Central memory CD4-positive, alpha-beta T cell (primary cell): Measurements from ENCODE around the gene BRI3.
"Not testable (repeated sequence)": the region's sequence is repeated elsewhere in the genome, so short reads cannot be mapped to it uniquely, and the experiment has no call there.

Experiments
- DNase-seq: peaks from one replicate; pipeline ENCODE4 v3.0.0; 2022

BRI3 gene

GRCh38 chr7:98315318-98315993, 34.0 kb downstream of the BRI3 start:
- no peak for DNase-seq

- DNase-seq, result not testable (repeated sequence)
These were observed 34.6 kb downstream of the BRI3 start for GRCh38 chr7:98315994-98316527.

- DNase-seq, result no peak
These were observed 36.0 kb downstream of the BRI3 start for GRCh38 chr7:98317366-98318040.

DNA sequence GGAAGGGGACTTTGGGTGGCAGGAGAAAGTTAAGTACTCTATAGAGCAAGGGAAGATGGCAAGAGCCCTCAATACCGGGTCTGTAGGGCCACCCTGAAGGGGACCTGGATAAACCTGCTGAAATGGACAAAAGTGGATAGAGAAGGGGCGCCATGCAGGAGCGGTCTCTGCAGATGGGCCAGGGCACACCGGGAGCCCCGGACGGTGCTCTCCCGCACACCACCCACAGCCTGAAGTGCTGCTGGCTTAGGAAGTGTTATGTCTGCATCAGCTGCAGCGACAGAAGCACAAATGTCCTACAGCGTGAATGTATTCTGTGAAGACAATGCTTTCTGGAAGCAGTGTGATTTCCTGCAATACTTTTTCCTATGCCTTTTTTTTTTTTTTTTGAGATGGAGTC, 37.7 kb downstream of the BRI3 start:
- no peak for DNase-seq

DNA sequence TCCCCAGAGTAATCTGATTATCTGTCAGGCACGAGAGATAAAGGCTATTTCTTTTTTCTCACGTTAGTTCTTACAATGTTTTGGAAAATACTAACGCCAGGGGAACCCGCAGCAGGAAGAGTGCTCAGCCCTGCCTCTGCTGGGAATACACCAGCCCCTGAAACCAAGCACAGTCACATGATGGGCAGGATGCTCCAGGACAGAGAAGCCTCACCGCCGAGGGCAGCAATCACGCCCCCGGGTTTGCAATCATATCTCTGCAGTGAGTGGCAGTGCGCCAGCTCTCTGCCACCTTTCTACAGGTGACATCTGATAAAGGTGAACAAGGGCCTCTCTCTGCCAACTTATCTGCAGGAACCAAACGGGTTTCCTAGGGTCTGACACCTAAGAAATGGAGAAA, 39.8 kb downstream of the BRI3 start:
- no peak for DNase-seq

DNA sequence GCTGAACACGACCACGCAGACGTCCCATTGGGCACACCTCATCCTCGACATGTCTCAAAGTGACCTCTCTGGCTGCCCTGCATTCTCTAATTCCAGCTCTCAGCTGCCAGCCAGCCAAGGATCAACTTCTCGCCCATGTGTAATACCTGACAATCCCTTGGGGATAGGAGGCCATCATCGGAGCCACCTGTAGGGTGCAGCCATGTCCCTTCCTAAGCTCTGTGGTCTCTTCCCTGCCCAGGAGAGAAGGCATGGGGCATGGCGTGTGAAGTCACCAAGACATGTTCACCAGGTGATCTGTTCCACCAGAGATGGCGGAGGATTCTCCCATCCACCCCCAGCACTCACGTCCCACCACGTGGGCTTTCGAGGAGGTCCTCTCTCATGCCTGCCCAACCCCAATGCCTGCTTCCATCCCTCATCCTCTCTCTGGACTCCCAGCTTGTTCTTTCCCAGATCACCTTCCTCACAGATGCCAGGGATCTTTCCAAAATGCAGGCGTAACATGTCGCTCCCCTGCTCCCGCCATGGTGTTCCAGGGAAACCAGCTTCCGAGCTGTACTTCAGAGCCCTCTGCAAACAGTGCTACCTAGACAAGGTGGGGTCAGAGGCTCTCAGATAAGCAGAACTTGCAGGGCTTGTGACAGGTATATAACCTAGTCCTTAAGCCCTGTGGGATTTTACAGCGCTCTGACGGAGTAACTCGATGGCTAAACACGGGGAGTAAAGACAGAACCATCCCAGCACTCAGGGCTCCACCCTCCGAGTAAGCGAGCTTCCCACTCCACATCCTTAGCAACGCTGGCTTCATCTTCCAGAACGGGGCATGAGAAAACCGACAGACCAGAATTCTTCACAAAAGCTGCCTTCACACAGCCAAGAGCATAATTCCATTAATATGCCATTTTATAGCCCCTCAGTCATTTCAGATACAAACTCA, 41.1 kb downstream of the BRI3 start:
- DNase-seq, result no peak

- DNase-seq, result no peak
These were observed 42.3 kb downstream of the BRI3 start for GRCh38 chr7:98323597-98324322.

GRCh38 chr7:98324782-98325181, 43.3 kb downstream of the BRI3 start:
- DNase-seq, result no peak

DNA sequence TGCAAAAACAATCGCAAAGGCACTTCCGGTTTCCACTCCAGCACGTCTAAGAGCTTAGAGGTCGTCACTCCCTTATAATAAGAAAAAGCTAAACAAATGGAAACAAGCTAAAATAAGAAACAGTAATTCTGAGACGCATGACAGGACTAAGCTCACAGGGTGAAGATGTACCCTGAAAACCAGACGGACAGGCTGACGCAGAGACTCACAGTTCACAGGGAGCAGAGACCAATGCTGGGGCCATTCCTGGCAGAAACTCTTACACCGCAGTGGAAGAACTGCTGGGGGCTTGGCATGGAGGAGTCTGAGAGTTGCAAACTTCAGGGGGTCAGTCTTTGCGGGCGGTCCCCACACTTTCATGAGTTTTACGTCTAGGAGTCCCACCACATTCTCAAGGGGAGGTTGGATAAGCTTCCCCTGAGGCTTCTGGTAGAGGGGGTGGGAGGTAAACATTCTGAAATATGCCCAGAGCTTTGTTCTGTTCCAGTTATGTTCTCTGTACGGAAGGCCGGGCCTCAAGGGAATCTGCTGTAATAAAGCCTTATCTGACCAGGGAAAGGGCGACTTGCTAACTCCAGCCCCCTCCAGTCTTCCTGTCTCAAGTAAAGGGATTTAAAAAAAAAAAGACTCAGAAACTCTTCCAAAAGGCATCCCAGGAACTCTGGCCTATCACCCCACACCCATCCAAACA, 47.8 kb downstream of the BRI3 start:
- no peak for DNase-seq

GRCh38 chr7:98329791-98330373, 48.4 kb downstream of the BRI3 start:
- DNase-seq, result no peak

DNA sequence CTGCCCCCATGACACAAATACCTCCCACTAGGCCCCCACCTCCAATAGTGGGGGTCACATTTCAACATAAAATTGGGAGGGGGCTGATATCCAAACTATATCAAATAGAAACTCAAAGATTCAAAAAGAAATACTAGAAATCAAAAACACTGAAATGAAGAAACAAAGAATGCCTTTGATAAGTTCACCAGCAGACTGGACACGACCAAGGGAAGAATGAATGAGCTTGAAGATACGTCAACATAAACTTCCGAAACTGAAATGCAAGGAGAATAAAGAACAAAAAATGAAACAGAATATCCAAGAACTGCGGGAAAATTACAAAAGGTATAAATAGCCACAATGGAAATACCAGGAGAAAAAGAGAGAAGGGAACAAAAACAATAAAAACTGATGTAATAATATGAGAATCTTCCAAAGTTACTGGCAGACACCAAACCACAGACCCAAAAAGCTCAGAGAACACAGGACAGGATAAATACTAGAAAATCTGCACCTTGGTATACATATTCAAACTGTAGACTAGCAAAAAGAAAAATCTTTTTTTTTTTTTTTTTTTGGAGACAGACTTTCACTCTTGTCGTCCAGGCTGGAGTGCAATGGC, 49.5 kb downstream of the BRI3 start:
- DNase-seq, result no peak

- no peak for DNase-seq
These were observed 52.6 kb downstream of the BRI3 start for GRCh38 chr7:98334081-98334480.

DNA sequence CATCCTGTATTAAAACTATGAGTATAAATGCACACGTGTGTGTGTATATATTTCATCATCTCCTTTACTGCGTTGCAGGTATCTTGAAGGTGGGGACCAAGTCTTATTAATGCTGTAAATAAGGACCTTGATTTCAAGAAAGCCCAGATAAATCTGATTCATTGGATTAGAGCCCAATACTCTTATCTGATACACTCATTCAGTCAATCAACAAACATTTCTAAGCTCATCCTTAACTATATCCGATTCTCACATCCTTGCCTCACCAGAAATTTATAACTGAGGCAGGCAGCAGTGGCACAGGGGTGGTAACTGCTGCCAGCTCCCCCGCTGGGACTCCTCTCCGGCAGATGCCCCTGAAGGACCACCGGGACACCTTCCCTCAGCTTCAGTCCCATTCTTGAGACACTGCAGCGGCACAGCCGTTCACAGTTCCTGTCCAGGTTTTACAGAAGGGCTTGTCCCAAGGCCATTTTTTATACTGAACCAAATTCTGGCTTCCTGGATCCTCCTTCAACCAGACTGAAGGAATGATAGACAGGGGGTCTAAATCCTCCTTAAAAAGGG, 54.0 kb downstream of the BRI3 start:
- DNase-seq, result no peak

DNA sequence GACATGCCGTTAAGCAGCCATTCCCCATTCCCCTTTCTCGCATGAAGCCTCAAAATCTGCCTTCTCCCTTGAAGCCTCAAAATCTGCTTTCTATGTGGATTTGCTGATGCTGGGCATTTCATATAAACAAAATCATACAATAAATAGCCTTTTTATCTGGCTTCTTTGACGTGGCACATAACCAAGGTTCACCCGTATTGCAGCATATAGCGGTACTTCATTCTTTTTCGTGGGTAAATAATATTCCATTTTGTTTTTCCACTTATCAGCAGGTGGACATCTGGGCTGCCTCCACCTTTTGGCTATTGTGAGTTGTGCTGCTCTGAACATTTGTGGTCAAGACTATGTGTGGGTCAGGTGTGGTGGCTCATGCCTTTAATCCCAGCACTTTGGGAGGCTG, 57.0 kb downstream of the BRI3 start:
- DNase-seq, result no peak

DNA sequence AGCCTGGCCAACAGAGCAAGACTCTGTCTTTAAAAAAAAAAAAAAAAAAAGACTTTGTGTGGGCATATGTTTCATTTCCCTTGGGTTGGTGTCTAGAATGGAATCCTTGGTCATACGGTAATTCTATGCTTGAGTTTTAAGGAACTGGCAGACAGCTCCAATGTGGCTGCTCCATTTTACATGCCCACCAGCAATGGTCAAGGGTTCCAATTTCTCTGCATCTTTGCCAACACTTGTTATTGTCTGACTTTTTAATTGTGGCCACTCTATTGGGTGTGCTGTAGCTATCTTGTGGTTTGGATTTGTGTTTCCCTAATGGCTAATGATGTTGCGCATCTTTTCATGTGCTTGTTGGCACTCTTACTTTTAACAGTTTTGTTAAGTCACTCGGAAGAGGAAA, 57.6 kb downstream of the BRI3 start:
- no peak for DNase-seq

GRCh38 chr7:98341106-98341505, 59.6 kb downstream of the BRI3 start:
- DNase-seq, result no peak
